Thyroid gland (tissue), 4 donors: ENCODE measurements around the gene ZNF548. TPM values are rescaled to one million over a fixed set of nuclear protein-coding genes. Genes with fewer than 3 reads are reported as not detected.

Experiments used
- DNase-seq, 2 donors: peaks; one replicate each; pipeline ENCODE4 v3.0.0-alpha.2; 2019
- H3K27ac ChIP-seq, 3 donors: fragments of 200-600 bp; sonication (generic); 1 replicate in 2 of 3; 2 replicates in 1 of 3; pipeline ENCODE4 v1.5.1; 2016 to 2019; ENCODE audit warnings: mild to moderate bottlenecking in 1 of 3, moderate library complexity in 1 of 3
- H3K27me3 ChIP-seq: fragments of 200-600 bp; sonication (generic); one replicate; pipeline ENCODE4 v1.5.1; 2019
- H3K36me3 ChIP-seq, 2 donors: fragments of 200-600 bp; sonication (generic); one replicate each; pipeline ENCODE4 v1.5.1; 2016 to 2019
- H3K4me1 ChIP-seq, 2 donors: fragments of 200-600 bp; sonication (generic); one replicate each; pipeline ENCODE4 v1.5.1; 2017 to 2019
- H3K4me3 ChIP-seq, 3 donors: fragments of 200-600 bp; sonication (generic); replicated peaks in 1 of 3; 1 replicate in 2 of 3; 2 replicates in 1 of 3; pipeline ENCODE4 v1.5.1; 2016; ENCODE audit warnings: mild to moderate bottlenecking in 1 of 3
- H3K9me3 ChIP-seq: fragments of 200-600 bp; sonication (generic); one replicate; pipeline ENCODE4 v1.5.1; 2017
- CTCF ChIP-seq, 6 experiments: fragments of 200-600 bp in 3 of 6; fragments of 450-650 bp in 3 of 6; sonication (generic) in 3 of 6; IDR thresholded peaks; one replicate each; pipeline ENCODE4 v1.5.1; 2016 to 2019; ENCODE audit warnings: antibody characterized with exemption in 6 of 6, mild to moderate bottlenecking in 2 of 6, inconsistent platforms in 1 of 6, moderate library complexity in 1 of 6
- POLR2A ChIP-seq, 2 donors: fragments of 450-650 bp; IDR thresholded peaks; one replicate each; pipeline ENCODE4 v1.6.1; 2017; ENCODE audit warnings: antibody characterized with exemption in 2 of 2, mild to moderate bottlenecking in 2 of 2, moderate library complexity in 1 of 2
- WGBS, 2 donors: methylation state at CpG; one replicate each; pipeline ENCODE4 v1.1.5; 2017; 5-methylcytosine and 5-hydroxymethylcytosine counted together
- intact Hi-C: fragments of 100-400 bp; cut with DNase I; formaldehyde crosslinking; loops from one replicate; pipeline ENCODE4 v1.15.1; 2023
- total RNA-seq, 4 donors: library from RNA; depleted of rRNA; stranded (reverse); fragments of >200 nt; gene quantifications; one replicate each; pipeline ENCODE4 v1.2.3, GENCODE V29; 2016

Gene ZNF548
- total RNA-seq, 4 donors from 2014 or later = 22.3 to 31.0 (median 28.1) TPM

GRCh38 chr19:57441979-57442752 is 52.5 kb downstream of the ZNF548 start:
- H3K27me3 ChIP-seq = no peaks in the 10 kb centered on the region
- H3K36me3 ChIP-seq = peaks cover 0 to 4% of the 10 kb centered on the region in 2 donors
- TF ChIP-seq CTCF (IDR thresholded peaks at IDR 0.05) = no peak
- intact Hi-C loops = no loop called here
- H3K4me1 ChIP-seq = peaks cover 0 to 7% of the 10 kb centered on the region in 2 donors
- H3K4me3 ChIP-seq = no peak overlapping the region
- no peak for DNase-seq
- H3K27ac ChIP-seq = no peak overlapping the region
- WGBS, 2 donors = 93 to 97% methylated on average over 5 to 7 of the region's 7 CpGs
- H3K9me3 ChIP-seq = no peaks in the 10 kb centered on the region

- WGBS, 2 donors = 30 to 36% methylated on average over 4 to 5 of the region's 5 CpGs
Measured at GRCh38 chr19:57443121-57443696, 53.6 kb downstream of the ZNF548 start.

GRCh38 chr19:57452307-57452706 is 62.7 kb downstream of the ZNF548 start:
- no peak for DNase-seq
- Histone ChIP-seq H3K4me1 (no peaks in the 10 kb centered on the region), H3K27ac (no peak overlapping the region), H3K27me3 (no peaks in the 10 kb centered on the region), H3K4me3 (no peak overlapping the region), H3K36me3 (no peaks in the 10 kb centered on the region), H3K9me3 (no peaks in the 10 kb centered on the region)
- intact Hi-C loops = no loop called here
- 92 to 96% methylated on average over 3 of the region's 3 CpGs for WGBS, 2 donors
- TF ChIP-seq POLR2A (IDR thresholded peaks at IDR 0.05) (no peak), CTCF (IDR thresholded peaks at IDR 0.05) (no peak)

More at GRCh38 chr19:57443121-57443696, 53.6 kb downstream of the ZNF548 start:
- Histone ChIP-seq H3K36me3 (peaks cover 0 to 4% of the 10 kb centered on the region in 2 donors), H3K27me3 (no peaks in the 10 kb centered on the region), H3K27ac (no peak overlapping the region), H3K4me1 (peaks cover 0 to 7% of the 10 kb centered on the region in 2 donors), H3K9me3 (no peaks in the 10 kb centered on the region), H3K4me3 (no peak overlapping the region)
- no peak for TF ChIP-seq CTCF (IDR thresholded peaks at IDR 0.05)
- no peak for TF ChIP-seq POLR2A (IDR thresholded peaks at IDR 0.05)
- intact Hi-C loops = no loop called here
- peak; percentile 6 to 7 for DNase-seq

Other genes starting within 250 kb of the ZNF548 start
- not detected for gene ZIM3, start 244.7 kb upstream of the ZNF548 start, total RNA-seq
- not detected for gene DUXA, start 222.4 kb upstream of the ZNF548 start, total RNA-seq
- gene ZNF264, start 198.4 kb upstream of the ZNF548 start, total RNA-seq = 10 to 100 TPM; 28.2 to 90.3 (median 44.4) TPM
- gene AURKC, start 158.8 kb upstream of the ZNF548 start, total RNA-seq = 1 to 10 TPM in 1 of 4 donors, under 1 TPM in 2, not detected in 1; 0.89 to 2.1 (median 0.98) TPM
- gene ZNF805, start 149.2 kb upstream of the ZNF548 start, total RNA-seq = 10 to 100 TPM; 16.3 to 27.5 (median 21.0) TPM
- gene ZNF460, start 109.4 kb upstream of the ZNF548 start, total RNA-seq = 100 to 1,000 TPM in 1 of 4 donors, 10 to 100 TPM in 3; 88.0 to 139 (median 92.3) TPM
- 10 to 100 TPM; 10.6 to 17.2 (median 14.7) TPM for gene ZNF543, start 69.4 kb upstream of the ZNF548 start, total RNA-seq
- gene ZNF304, start 38.6 kb upstream of the ZNF548 start, total RNA-seq = 10 to 100 TPM; 10.7 to 14.1 (median 13.9) TPM
- 10 to 100 TPM in 3 of 4 donors, 1 to 10 TPM in 1; 8.7 to 38.3 (median 23.0) TPM for gene TRAPPC2B, start 26.3 kb upstream of the ZNF548 start, total RNA-seq
- 1 to 10 TPM; 2.5 to 7.0 (median 4.6) TPM for gene ZNF547, start 26.3 kb upstream of the ZNF548 start, total RNA-seq
- gene ZNF17, start 21.3 kb downstream of the ZNF548 start, total RNA-seq = 10 to 100 TPM; 17.8 to 33.1 (median 20.8) TPM
- 10 to 100 TPM in 2 of 4 donors, 1 to 10 TPM in 2; 9.9 to 13.7 (median 10.7) TPM for gene ZNF749, start 45.5 kb downstream of the ZNF548 start, total RNA-seq
- 1 to 10 TPM; 1.9 to 5.5 (median 3.0) TPM for gene VN1R1, start 67.3 kb downstream of the ZNF548 start, total RNA-seq
- 10 to 100 TPM; 30.9 to 46.2 (median 41.0) TPM for gene ZNF772, start 87.7 kb downstream of the ZNF548 start, total RNA-seq
- 10 to 100 TPM; 10.5 to 21.3 (median 17.0) TPM for gene ZNF419, start 97.9 kb downstream of the ZNF548 start, total RNA-seq
- gene ZNF773, start 110.1 kb downstream of the ZNF548 start, total RNA-seq = 10 to 100 TPM; 16.1 to 23.8 (median 19.6) TPM
- gene ZNF549, start 137.5 kb downstream of the ZNF548 start, total RNA-seq = 10 to 100 TPM in 1 of 4 donors, 1 to 10 TPM in 3; 7.7 to 12.7 (median 9.2) TPM
- 10 to 100 TPM in 1 of 4 donors, 1 to 10 TPM in 3; 7.1 to 13.5 (median 8.7) TPM for gene ZNF550, start 170.0 kb downstream of the ZNF548 start, total RNA-seq
- 10 to 100 TPM in 1 of 4 donors, 1 to 10 TPM in 3; 5.2 to 10.9 (median 7.2) TPM for gene ZNF416, start 189.1 kb downstream of the ZNF548 start, total RNA-seq
- gene ZIK1, start 194.3 kb downstream of the ZNF548 start, total RNA-seq = 10 to 100 TPM in 3 of 4 donors, 1 to 10 TPM in 1; 8.9 to 19.7 (median 13.7) TPM
- 1 to 10 TPM; 1.9 to 4.8 (median 2.6) TPM for gene ZNF530, start 210.0 kb downstream of the ZNF548 start, total RNA-seq
- gene ZNF134, start 224.4 kb downstream of the ZNF548 start, total RNA-seq = 10 to 100 TPM; 32.6 to 45.5 (median 37.3) TPM
- 10 to 100 TPM; 16.2 to 27.5 (median 21.8) TPM for gene ZNF211, start 243.3 kb downstream of the ZNF548 start, total RNA-seq